B cell (primary cell): Measurements from ENCODE around the gene NDUFAF2.

Experiments used
- EZH2 ChIP-seq: IDR thresholded peaks from 2 replicates; pipeline ENCODE4 v1.6.1; 2012; ENCODE audit warnings: borderline replicate concordance, low read depth, mild to moderate bottlenecking, moderate library complexity, low read length; ENCODE audit not compliant: insufficient read depth, poor library complexity, severe bottlenecking
- TF ChIP-seq, protein P1 (sequence below): fragments of 200-600 bp; IDR thresholded peaks from one replicate; pipeline ENCODE4 v1.8.0; 2022; ENCODE audit warnings: antibody characterized with exemption, mild to moderate bottlenecking

DNA sequence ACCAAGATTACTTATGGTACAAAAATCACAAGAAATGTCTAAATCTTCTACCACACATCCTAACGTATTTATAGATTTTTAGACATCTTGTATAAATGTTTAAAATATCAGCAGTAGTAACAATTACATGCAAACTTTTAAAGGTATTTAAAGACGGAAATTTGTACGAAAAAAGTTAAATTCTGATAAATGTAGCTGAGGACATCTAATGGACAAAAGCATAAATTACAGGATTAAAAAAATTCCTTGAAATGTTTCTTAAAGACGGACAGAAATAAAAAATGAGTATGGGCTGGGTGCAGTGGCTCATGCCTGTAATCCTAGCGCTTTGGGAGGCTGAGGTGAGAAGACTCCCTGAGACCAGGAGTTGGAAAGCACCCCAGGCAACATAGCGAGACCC, 16.0 kb upstream of the NDUFAF2 start:
- TF ChIP-seq, protein P1, sequence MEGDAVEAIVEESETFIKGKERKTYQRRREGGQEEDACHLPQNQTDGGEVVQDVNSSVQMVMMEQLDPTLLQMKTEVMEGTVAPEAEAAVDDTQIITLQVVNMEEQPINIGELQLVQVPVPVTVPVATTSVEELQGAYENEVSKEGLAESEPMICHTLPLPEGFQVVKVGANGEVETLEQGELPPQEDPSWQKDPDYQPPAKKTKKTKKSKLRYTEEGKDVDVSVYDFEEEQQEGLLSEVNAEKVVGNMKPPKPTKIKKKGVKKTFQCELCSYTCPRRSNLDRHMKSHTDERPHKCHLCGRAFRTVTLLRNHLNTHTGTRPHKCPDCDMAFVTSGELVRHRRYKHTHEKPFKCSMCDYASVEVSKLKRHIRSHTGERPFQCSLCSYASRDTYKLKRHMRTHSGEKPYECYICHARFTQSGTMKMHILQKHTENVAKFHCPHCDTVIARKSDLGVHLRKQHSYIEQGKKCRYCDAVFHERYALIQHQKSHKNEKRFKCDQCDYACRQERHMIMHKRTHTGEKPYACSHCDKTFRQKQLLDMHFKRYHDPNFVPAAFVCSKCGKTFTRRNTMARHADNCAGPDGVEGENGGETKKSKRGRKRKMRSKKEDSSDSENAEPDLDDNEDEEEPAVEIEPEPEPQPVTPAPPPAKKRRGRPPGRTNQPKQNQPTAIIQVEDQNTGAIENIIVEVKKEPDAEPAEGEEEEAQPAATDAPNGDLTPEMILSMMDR: no peak
- TF ChIP-seq EZH2: no peak
